ENCODE data around the gene BOLL.

GRCh38 chr2:197822333-197822732 lies 37.2 kb upstream of the BOLL start:
- no peak for TF ChIP-seq POLR2A (IDR thresholded peaks at IDR 0.05; ENCODE audit: extremely low read depth, insufficient read length)
- TF ChIP-seq, protein P1, sequence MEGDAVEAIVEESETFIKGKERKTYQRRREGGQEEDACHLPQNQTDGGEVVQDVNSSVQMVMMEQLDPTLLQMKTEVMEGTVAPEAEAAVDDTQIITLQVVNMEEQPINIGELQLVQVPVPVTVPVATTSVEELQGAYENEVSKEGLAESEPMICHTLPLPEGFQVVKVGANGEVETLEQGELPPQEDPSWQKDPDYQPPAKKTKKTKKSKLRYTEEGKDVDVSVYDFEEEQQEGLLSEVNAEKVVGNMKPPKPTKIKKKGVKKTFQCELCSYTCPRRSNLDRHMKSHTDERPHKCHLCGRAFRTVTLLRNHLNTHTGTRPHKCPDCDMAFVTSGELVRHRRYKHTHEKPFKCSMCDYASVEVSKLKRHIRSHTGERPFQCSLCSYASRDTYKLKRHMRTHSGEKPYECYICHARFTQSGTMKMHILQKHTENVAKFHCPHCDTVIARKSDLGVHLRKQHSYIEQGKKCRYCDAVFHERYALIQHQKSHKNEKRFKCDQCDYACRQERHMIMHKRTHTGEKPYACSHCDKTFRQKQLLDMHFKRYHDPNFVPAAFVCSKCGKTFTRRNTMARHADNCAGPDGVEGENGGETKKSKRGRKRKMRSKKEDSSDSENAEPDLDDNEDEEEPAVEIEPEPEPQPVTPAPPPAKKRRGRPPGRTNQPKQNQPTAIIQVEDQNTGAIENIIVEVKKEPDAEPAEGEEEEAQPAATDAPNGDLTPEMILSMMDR (IDR thresholded peaks at IDR 0.05; ENCODE audit: low read depth, low read length) = no peak
- no peak for TF ChIP-seq MYC (IDR thresholded peaks at IDR 0.05; ENCODE audit: low read depth, low read length)
